SU-DHL-6 (cell line): Measurements from ENCODE around the gene KNOP1.

Source experiments
- EZH2phosphoT487 ChIP-seq: fragments of 200-600 bp; sonication (generic), shearing (Covaris generic); conservative IDR thresholded peaks from 2 replicates; pipeline ENCODE4 v1.6.1; 2018; ENCODE audit warnings: mild to moderate bottlenecking, antibody characterized with exemption, low read length, moderate library complexity, mixed read lengths
- TF ChIP-seq, protein P1 (sequence below): fragments of 200-600 bp; sonication (generic); IDR thresholded peaks from one replicate; pipeline ENCODE4 v1.5.1; 2017; ENCODE audit warnings: antibody characterized with exemption, mild to moderate bottlenecking, low read length, moderate library complexity; ENCODE audit not compliant: insufficient read depth, poor library complexity, severe bottlenecking

DNA sequence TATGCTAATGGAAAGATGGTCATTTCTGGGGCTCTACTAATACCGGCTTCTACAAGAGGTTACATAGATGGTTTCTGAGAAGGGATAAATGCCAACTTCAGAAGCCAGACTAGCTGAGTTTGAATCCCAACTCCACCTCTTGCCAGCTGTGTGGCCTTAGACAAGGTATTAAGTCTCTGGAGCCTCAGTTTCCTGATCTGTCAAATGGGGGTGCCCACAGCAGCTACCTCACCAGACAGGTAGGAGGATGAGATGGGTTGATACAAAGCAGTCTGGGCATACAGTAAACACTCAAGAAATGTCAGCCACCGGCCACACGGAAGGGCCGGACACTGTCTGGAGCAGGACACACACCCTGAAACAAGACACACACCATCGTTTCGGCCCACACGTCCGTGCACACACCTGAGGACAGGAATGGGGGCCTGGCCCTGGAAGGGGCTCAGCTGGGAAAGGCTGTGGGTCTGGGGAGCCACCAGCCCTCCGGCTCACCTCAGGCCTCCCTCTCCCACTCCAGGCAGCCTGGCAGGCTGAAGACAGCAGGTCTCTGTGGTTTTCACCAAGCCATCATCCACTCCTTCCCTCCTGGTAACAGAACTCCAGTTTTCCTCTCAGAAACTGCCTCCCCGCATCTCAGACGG lies 5.5 kb downstream of the KNOP1 start:
- TF ChIP-seq, protein P1, sequence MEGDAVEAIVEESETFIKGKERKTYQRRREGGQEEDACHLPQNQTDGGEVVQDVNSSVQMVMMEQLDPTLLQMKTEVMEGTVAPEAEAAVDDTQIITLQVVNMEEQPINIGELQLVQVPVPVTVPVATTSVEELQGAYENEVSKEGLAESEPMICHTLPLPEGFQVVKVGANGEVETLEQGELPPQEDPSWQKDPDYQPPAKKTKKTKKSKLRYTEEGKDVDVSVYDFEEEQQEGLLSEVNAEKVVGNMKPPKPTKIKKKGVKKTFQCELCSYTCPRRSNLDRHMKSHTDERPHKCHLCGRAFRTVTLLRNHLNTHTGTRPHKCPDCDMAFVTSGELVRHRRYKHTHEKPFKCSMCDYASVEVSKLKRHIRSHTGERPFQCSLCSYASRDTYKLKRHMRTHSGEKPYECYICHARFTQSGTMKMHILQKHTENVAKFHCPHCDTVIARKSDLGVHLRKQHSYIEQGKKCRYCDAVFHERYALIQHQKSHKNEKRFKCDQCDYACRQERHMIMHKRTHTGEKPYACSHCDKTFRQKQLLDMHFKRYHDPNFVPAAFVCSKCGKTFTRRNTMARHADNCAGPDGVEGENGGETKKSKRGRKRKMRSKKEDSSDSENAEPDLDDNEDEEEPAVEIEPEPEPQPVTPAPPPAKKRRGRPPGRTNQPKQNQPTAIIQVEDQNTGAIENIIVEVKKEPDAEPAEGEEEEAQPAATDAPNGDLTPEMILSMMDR, result no peak
- no peak for TF ChIP-seq EZH2phosphoT487
